Lower leg skin (tissue), 3 donors: ENCODE measurements around the gene MPP7.

ENCODE experiments used
- POLR2A ChIP-seq, 2 donors: fragments of 450-650 bp; IDR thresholded peaks; one replicate each; pipeline ENCODE4 v1.6.1; 2016 to 2017; ENCODE audit warnings: antibody characterized with exemption in 2 of 2, mild to moderate bottlenecking in 1 of 2, moderate library complexity in 1 of 2
- TF ChIP-seq, protein P1 (sequence below), 3 donors: fragments of 450-650 bp; IDR thresholded peaks; one replicate each; pipeline ENCODE4 v1.5.1; 2016; ENCODE audit warnings: antibody characterized with exemption in 3 of 3, mild to moderate bottlenecking in 3 of 3, moderate library complexity in 2 of 3

DNA sequence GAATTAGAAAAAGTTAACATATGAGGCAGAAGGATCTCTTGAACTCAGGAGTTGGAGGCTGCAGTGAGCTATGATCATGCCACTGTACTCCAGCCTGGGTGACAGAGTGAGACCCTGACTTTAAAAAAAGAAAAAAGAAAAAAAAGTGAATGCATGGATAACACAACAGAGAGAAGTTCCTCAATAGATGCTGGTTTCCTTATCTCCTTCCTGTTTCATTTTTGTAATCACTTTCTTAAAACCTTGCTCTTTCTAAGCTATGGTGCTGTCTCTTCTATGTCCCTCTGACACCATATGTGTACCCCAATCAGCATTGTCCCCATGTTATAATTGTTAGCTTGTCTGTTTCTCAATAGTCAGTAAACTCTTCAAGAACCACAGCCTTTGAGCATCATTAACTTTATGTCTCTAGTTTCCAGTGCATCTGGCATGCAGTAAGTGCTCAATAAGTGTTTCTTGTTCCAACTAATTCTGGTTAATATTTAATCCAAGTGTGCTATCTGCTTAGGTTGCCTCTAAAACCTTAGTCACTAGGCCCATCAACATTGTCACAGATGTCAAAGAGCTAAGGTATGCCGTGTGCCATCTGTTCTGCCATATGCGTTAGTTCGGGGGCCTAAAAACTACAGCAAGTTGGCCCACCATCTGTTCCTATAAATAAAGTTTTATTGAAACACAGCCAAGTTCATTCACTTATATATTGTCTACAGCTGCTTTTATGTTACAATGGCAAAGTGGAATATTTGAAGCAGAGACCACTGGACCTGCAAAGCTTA is 36.2 kb downstream of the MPP7 start:
- no peak for TF ChIP-seq POLR2A (IDR thresholded peaks at IDR 0.05)
- TF ChIP-seq, protein P1, sequence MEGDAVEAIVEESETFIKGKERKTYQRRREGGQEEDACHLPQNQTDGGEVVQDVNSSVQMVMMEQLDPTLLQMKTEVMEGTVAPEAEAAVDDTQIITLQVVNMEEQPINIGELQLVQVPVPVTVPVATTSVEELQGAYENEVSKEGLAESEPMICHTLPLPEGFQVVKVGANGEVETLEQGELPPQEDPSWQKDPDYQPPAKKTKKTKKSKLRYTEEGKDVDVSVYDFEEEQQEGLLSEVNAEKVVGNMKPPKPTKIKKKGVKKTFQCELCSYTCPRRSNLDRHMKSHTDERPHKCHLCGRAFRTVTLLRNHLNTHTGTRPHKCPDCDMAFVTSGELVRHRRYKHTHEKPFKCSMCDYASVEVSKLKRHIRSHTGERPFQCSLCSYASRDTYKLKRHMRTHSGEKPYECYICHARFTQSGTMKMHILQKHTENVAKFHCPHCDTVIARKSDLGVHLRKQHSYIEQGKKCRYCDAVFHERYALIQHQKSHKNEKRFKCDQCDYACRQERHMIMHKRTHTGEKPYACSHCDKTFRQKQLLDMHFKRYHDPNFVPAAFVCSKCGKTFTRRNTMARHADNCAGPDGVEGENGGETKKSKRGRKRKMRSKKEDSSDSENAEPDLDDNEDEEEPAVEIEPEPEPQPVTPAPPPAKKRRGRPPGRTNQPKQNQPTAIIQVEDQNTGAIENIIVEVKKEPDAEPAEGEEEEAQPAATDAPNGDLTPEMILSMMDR (IDR thresholded peaks at IDR 0.05), result no peak
